Breast epithelium (tissue), 3 donors: ENCODE data around the gene UQCC5.

Experiments
- POLR2A ChIP-seq: fragments of 450-650 bp; IDR thresholded peaks from one replicate; pipeline ENCODE4 v1.6.1; 2016; ENCODE audit warnings: antibody characterized with exemption, mild to moderate bottlenecking, moderate library complexity
- TF ChIP-seq, protein P1 (sequence below), 3 donors: fragments of 450-650 bp; IDR thresholded peaks; one replicate each; pipeline ENCODE4 v1.5.1; 2016 to 2017; ENCODE audit warnings: antibody characterized with exemption in 3 of 3, mild to moderate bottlenecking in 3 of 3, moderate library complexity in 3 of 3

DNA sequence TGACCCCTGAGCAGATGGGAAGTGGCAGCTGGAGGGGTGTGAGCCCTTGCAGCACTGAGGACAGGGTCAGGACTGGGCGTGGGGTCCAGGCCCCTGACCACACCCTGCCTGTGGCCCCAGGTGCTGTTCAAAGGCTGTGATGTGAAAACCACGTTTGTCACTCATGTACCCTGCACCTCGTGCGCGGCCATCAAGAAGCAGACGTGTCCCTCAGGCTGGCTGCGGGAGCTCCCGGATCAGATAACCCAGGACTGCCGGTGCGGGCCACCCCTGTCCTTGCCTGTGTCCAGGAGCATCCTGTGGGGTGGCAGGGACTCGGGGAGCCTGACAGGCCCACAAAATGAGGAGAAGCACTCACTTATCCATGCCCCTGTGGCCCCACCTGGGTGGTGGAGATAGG, 35.4 kb upstream of the UQCC5 start:
- TF ChIP-seq, protein P1, sequence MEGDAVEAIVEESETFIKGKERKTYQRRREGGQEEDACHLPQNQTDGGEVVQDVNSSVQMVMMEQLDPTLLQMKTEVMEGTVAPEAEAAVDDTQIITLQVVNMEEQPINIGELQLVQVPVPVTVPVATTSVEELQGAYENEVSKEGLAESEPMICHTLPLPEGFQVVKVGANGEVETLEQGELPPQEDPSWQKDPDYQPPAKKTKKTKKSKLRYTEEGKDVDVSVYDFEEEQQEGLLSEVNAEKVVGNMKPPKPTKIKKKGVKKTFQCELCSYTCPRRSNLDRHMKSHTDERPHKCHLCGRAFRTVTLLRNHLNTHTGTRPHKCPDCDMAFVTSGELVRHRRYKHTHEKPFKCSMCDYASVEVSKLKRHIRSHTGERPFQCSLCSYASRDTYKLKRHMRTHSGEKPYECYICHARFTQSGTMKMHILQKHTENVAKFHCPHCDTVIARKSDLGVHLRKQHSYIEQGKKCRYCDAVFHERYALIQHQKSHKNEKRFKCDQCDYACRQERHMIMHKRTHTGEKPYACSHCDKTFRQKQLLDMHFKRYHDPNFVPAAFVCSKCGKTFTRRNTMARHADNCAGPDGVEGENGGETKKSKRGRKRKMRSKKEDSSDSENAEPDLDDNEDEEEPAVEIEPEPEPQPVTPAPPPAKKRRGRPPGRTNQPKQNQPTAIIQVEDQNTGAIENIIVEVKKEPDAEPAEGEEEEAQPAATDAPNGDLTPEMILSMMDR (IDR thresholded peaks at IDR 0.05): no peak
- TF ChIP-seq POLR2A: no peak
